Globus pallidus (tissue), 1 donor: ENCODE results near the gene DDA1.
A peak's percentile ranks its signal among the peaks of the same experiment; 100 is the strongest.

Source experiments
- DNase-seq: peaks from one replicate; pipeline ENCODE4 v3.0.0-alpha.2; 2015; ENCODE audit warnings: low spot score

Gene DDA1

GRCh38 chr19:17312189-17313113, 3.1 kb downstream of the DDA1 start:
- no peak for DNase-seq

- DNase-seq = no peak
These were observed 4.7 kb downstream of the DDA1 start for GRCh38 chr19:17314007-17314593.

- DNase-seq = no peak
These were observed 9.6 kb downstream of the DDA1 start for GRCh38 chr19:17318966-17319365.

- DNase-seq = no peak
These were observed 10.3 kb downstream of the DDA1 start for GRCh38 chr19:17319473-17320238.

GRCh38 chr19:17320435-17320834, 11.1 kb downstream of the DDA1 start:
- DNase-seq = no peak

GRCh38 chr19:17321655-17322489, 12.5 kb downstream of the DDA1 start:
- DNase-seq = no peak

- no peak for DNase-seq
These were observed 13.5 kb downstream of the DDA1 start for GRCh38 chr19:17322854-17323253.

- no peak for DNase-seq
These were observed 14.1 kb downstream of the DDA1 start for GRCh38 chr19:17323300-17323963.

- DNase-seq = no peak
These were observed 14.6 kb downstream of the DDA1 start for GRCh38 chr19:17323964-17324332.

GRCh38 chr19:17324357-17325114, 15.2 kb downstream of the DDA1 start:
- DNase-seq = no peak

- no peak for DNase-seq
These were observed 15.8 kb downstream of the DDA1 start for GRCh38 chr19:17325133-17325532.

GRCh38 chr19:17325881-17326594, 16.7 kb downstream of the DDA1 start:
- DNase-seq = peak; percentile 79

GRCh38 chr19:17326595-17326966, 17.2 kb downstream of the DDA1 start:
- no peak for DNase-seq

- DNase-seq = no peak
These were observed 17.8 kb downstream of the DDA1 start for GRCh38 chr19:17327068-17327653.

- no peak for DNase-seq
These were observed 18.5 kb downstream of the DDA1 start for GRCh38 chr19:17327654-17328516.

- DNase-seq = no peak
These were observed 19.4 kb downstream of the DDA1 start for GRCh38 chr19:17328517-17329365.
